Calu3 (cell line): ENCODE results near the gene DDIAS. TPM values are rescaled to one million over a fixed set of nuclear protein-coding genes. Genes with fewer than 3 reads are reported as not detected.
"Not testable (repeated sequence)": the region's sequence is repeated elsewhere in the genome, so short reads cannot be mapped to it uniquely, and the experiment has no call there.

ENCODE experiments used
- BruUV-seq: library from RNA; stranded (reverse); fragments of 400-500 nt; replicated peaks from 2 replicates; lab custom pipeline; 2021; lab: Mats Ljungman, UMichigan
- CTCF ChIA-PET: fragments of 300-600 bp; sonication (Branson Sonifier 250); formaldehyde crosslinking; loops from one replicate; lab custom pipeline; 2022; ENCODE audit warnings: antibody characterized with exemption; lab: Charles Lee
- DNase-seq: peaks from one replicate; pipeline ENCODE4 v3.0.0; 2022
- H3K27ac Mint-ChIP-seq: one replicate; pipeline ENCODE4 v1.8.0; 2022; ENCODE audit warnings: mixed read lengths; ENCODE audit not compliant: unreplicated experiment
- H3K27me3 Mint-ChIP-seq: one replicate; pipeline ENCODE4 v1.8.0; 2022; ENCODE audit warnings: mixed read lengths; ENCODE audit not compliant: unreplicated experiment
- H3K36me3 Mint-ChIP-seq: one replicate; pipeline ENCODE4 v1.8.0; 2022; ENCODE audit warnings: mild to moderate bottlenecking, moderate library complexity, mixed read lengths; ENCODE audit not compliant: insufficient read depth, unreplicated experiment
- H3K4me1 Mint-ChIP-seq: one replicate; pipeline ENCODE4 v1.8.0; 2022; ENCODE audit warnings: mild to moderate bottlenecking, low read depth, mixed read lengths; ENCODE audit not compliant: unreplicated experiment
- H3K4me3 Mint-ChIP-seq: one replicate; pipeline ENCODE4 v1.8.0; 2022; ENCODE audit warnings: mild to moderate bottlenecking, low read depth, moderate library complexity, mixed read lengths; ENCODE audit not compliant: unreplicated experiment
- H3K9me3 Mint-ChIP-seq: one replicate; pipeline ENCODE4 v1.8.0; 2022; ENCODE audit warnings: low read depth, mixed read lengths; ENCODE audit not compliant: unreplicated experiment
- CTCF ChIP-seq: fragments of 200-600 bp; IDR thresholded peaks from one replicate; pipeline ENCODE4 v1.8.0; 2022; ENCODE audit warnings: antibody characterized with exemption; ENCODE audit not compliant: unreplicated experiment
- intact Hi-C: fragments of 100-400 bp; cut with micrococcal nuclease; formaldehyde crosslinking; loops from one replicate; pipeline ENCODE4 v1.10.0; 2022; ENCODE audit not compliant: unreplicated experiment
- total RNA-seq: library from RNA; stranded (reverse); gene quantifications from 2 replicates; pipeline ENCODE4 v1.2.3, GENCODE V29; 2022

Gene DDIAS
- total RNA-seq, 1 experiment from 2014 or later = 10.9 TPM

- TF ChIP-seq CTCF = no peak
- no peaks in the 10 kb centered on the region for H3K36me3 Mint-ChIP-seq
- CTCF ChIA-PET = no interaction called here
- H3K4me1 Mint-ChIP-seq = no peaks in the 10 kb centered on the region
- no peaks in the 10 kb centered on the region for H3K27me3 Mint-ChIP-seq
- DNase-seq = no peak
- intact Hi-C loops = no loop called here
- H3K4me3 Mint-ChIP-seq = no peak overlapping the region
- H3K27ac Mint-ChIP-seq = no peak overlapping the region
- H3K9me3 Mint-ChIP-seq = no peaks in the 10 kb centered on the region
- no TSS peak for BruUV-seq
These were observed 65.8 kb downstream of the DDIAS start for GRCh38 chr11:82967381-82967780.

GRCh38 chr11:82969811-82970210 is 68.3 kb downstream of the DDIAS start:
- no peak for TF ChIP-seq CTCF
- Mint-ChIP-seq H3K4me3 (no peak overlapping the region), H3K27me3 (no peaks in the 10 kb centered on the region), H3K36me3 (no peaks in the 10 kb centered on the region), H3K4me1 (no peaks in the 10 kb centered on the region), H3K27ac (no peak overlapping the region), H3K9me3 (no peaks in the 10 kb centered on the region)
- intact Hi-C loops = no loop called here
- no TSS peak for BruUV-seq
- CTCF ChIA-PET = no interaction called here
- no peak for DNase-seq

- not testable (repeated sequence) for H3K4me3 Mint-ChIP-seq
These were observed 69.1 kb downstream of the DDIAS start for GRCh38 chr11:82970507-82971083.

GRCh38 chr11:82971519-82971946 is 70.0 kb downstream of the DDIAS start:
- BruUV-seq, H3K9me3 Mint-ChIP-seq, H3K36me3 Mint-ChIP-seq, intact Hi-C loops, CTCF ChIA-PET, DNase-seq, H3K4me3 Mint-ChIP-seq, H3K27me3 Mint-ChIP-seq, H3K4me1 Mint-ChIP-seq, H3K27ac Mint-ChIP-seq: not testable (repeated sequence)

More at GRCh38 chr11:82970507-82971083, 69.1 kb downstream of the DDIAS start:
- DNase-seq, H3K27me3 Mint-ChIP-seq, H3K27ac Mint-ChIP-seq, H3K4me1 Mint-ChIP-seq, intact Hi-C loops, CTCF ChIA-PET, H3K9me3 Mint-ChIP-seq, BruUV-seq, H3K36me3 Mint-ChIP-seq: not testable (repeated sequence)

GRCh38 chr11:82972103-82972502 is 70.6 kb downstream of the DDIAS start:
- Mint-ChIP-seq H3K4me1 (no peaks in the 10 kb centered on the region), H3K27ac (no peak overlapping the region), H3K4me3 (no peak overlapping the region), H3K9me3 (no peaks in the 10 kb centered on the region), H3K27me3 (no peaks in the 10 kb centered on the region), H3K36me3 (no peaks in the 10 kb centered on the region)
- BruUV-seq = no TSS peak
- no peak for DNase-seq
- no peak for TF ChIP-seq CTCF
- intact Hi-C loops = no loop called here
- CTCF ChIA-PET = no interaction called here
